ENCODE data around the gene ZKSCAN8. TPM values are rescaled to one million over a fixed set of nuclear protein-coding genes. Genes with fewer than 3 reads are reported as not detected.

The ZKSCAN8 gene
- total RNA-seq, 1 experiment from 2014 or later, result 12.0 TPM

DNA sequence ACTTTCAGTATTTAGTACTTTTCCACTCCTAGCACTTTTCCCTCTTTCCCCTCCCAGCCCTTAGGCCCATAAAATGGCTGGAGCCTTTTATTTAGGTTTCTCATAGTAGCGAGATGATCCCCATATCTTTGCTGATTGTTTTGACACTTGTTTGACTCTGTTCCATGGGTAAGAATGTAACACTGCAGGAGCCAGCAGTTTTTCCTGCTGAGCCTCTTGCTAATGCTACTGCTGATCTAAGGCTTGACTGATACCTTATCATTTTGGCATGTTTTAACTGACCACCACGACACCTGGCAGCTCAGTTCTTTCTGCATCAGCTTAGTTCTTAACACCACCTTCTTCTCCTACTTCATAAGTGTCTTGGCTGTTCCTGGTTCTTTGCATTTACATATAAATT, 29.6 kb downstream of the ZKSCAN8 start:
- Histone ChIP-seq H3K79me2 (ENCODE audit: low read length) (no peaks in the 10 kb centered on the region), H3K36me3 (ENCODE audit: low read depth, low read length) (no peaks in the 10 kb centered on the region), H3F3A (ENCODE audit: low read length, unreplicated experiment) (no peaks in the 10 kb centered on the region), H2AFZ (ENCODE audit: low read length) (no peak overlapping the region), H3K9ac (ENCODE audit: low read length) (no peak overlapping the region), H3K4me1 (ENCODE audit: insufficient read depth, low read length) (0 out of 2 replicates have a peak, but pooled peaks cover 5% of the 10 kb centered on the region), H3K27me3 (ENCODE audit: low read length) (no peaks in the 10 kb centered on the region), H3K9me3 (ENCODE audit: low read length) (0 out of 2 replicates have a peak, but pooled peaks cover 11% of the 10 kb centered on the region), H3K4me3 (ENCODE audit: low read length) (no peak overlapping the region), H3K9me2 (replicated peaks; ENCODE audit: low read length) (no peaks in the 10 kb centered on the region; the same call in 1 of the 2 replicates), H3K4me2 (ENCODE audit: low read length) (no peak overlapping the region), H3K27ac (ENCODE audit: low read length) (no peak overlapping the region), H4K20me1 (ENCODE audit: low read length) (no peaks in the 10 kb centered on the region)
- POLR2A ChIA-PET (ENCODE audit: unreplicated experiment), result no interaction called here
- DNase-seq (no peak), ATAC-seq (no peak)
- CTCF ChIA-PET, result no interaction called here
- TF ChIP-seq EZH2phosphoT487 (IDR thresholded peaks at IDR 0.05; ENCODE audit: borderline replicate concordance, low read length) (no peak), EZH2 (IDR thresholded peaks at IDR 0.05; ENCODE audit: low read length, unreplicated experiment) (no peak)
- TF ChIP-seq, protein P1, sequence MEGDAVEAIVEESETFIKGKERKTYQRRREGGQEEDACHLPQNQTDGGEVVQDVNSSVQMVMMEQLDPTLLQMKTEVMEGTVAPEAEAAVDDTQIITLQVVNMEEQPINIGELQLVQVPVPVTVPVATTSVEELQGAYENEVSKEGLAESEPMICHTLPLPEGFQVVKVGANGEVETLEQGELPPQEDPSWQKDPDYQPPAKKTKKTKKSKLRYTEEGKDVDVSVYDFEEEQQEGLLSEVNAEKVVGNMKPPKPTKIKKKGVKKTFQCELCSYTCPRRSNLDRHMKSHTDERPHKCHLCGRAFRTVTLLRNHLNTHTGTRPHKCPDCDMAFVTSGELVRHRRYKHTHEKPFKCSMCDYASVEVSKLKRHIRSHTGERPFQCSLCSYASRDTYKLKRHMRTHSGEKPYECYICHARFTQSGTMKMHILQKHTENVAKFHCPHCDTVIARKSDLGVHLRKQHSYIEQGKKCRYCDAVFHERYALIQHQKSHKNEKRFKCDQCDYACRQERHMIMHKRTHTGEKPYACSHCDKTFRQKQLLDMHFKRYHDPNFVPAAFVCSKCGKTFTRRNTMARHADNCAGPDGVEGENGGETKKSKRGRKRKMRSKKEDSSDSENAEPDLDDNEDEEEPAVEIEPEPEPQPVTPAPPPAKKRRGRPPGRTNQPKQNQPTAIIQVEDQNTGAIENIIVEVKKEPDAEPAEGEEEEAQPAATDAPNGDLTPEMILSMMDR (conservative IDR thresholded peaks at IDR 0.05; ENCODE audit: low read depth, low read length), result no peak
- intact Hi-C loops (cut with micrococcal nuclease), result no loop called here
- no TSS peak for BruUV-seq (replicated peaks)

GRCh38 chr6:28172006-28172405, 30.3 kb downstream of the ZKSCAN8 start:
- TF ChIP-seq, protein P1 (conservative IDR thresholded peaks at IDR 0.05; ENCODE audit: low read depth, low read length), result no peak
- no peak for TF ChIP-seq EZH2 (IDR thresholded peaks at IDR 0.05; ENCODE audit: low read length, unreplicated experiment)
- no peak for TF ChIP-seq EZH2phosphoT487 (IDR thresholded peaks at IDR 0.05; ENCODE audit: borderline replicate concordance, low read length)
- H3K9ac ChIP-seq (ENCODE audit: low read length), result no peak overlapping the region
- intact Hi-C loops (cut with micrococcal nuclease), result no loop called here
- no peak overlapping the region for H3K4me2 ChIP-seq (ENCODE audit: low read length)
- H3K9me3 ChIP-seq (ENCODE audit: low read length), result 0 out of 2 replicates have a peak, but pooled peaks cover 11% of the 10 kb centered on the region
- no peaks in the 10 kb centered on the region; the same call in 1 of the 2 replicates for H3K9me2 ChIP-seq (replicated peaks; ENCODE audit: low read length)
- H3K36me3 ChIP-seq (ENCODE audit: low read depth, low read length), result no peaks in the 10 kb centered on the region
- H4K20me1 ChIP-seq (ENCODE audit: low read length), result no peaks in the 10 kb centered on the region
- DNase-seq (no peak), ATAC-seq (no peak)
- BruUV-seq (replicated peaks), result no TSS peak
- H3K4me1 ChIP-seq (ENCODE audit: insufficient read depth, low read length), result no peaks in the 10 kb centered on the region
- H3K79me2 ChIP-seq (ENCODE audit: low read length), result no peaks in the 10 kb centered on the region
- no peak overlapping the region for H2AFZ ChIP-seq (ENCODE audit: low read length)
- H3K27me3 ChIP-seq (ENCODE audit: low read length), result no peaks in the 10 kb centered on the region
- ChIA-PET POLR2A (ENCODE audit: unreplicated experiment) (no interaction called here), CTCF (no interaction called here)
- no peak overlapping the region for H3K27ac ChIP-seq (ENCODE audit: low read length)
- H3K4me3 ChIP-seq (ENCODE audit: low read length), result no peak overlapping the region
- no peaks in the 10 kb centered on the region for H3F3A ChIP-seq (ENCODE audit: low read length, unreplicated experiment)

GRCh38 chr6:28176373-28176772, 34.7 kb downstream of the ZKSCAN8 start:
- ChIA-PET CTCF (no interaction called here), POLR2A (ENCODE audit: unreplicated experiment) (no interaction called here)
- intact Hi-C loops (cut with micrococcal nuclease), result no loop called here
- Histone ChIP-seq H2AFZ (ENCODE audit: low read length) (no peak overlapping the region), H3K4me2 (ENCODE audit: low read length) (no peak overlapping the region), H3K9ac (ENCODE audit: low read length) (no peak overlapping the region), H3K36me3 (ENCODE audit: low read depth, low read length) (no peaks in the 10 kb centered on the region), H3K27ac (ENCODE audit: low read length) (no peak overlapping the region), H3F3A (ENCODE audit: low read length, unreplicated experiment) (no peaks in the 10 kb centered on the region), H3K4me1 (ENCODE audit: insufficient read depth, low read length) (no peaks in the 10 kb centered on the region), H3K4me3 (ENCODE audit: low read length) (no peak overlapping the region), H3K9me2 (replicated peaks; ENCODE audit: low read length) (no peaks in the 10 kb centered on the region; the same call in 1 of the 2 replicates), H3K9me3 (ENCODE audit: low read length) (0 out of 2 replicates have a peak, but pooled peaks cover 8% of the 10 kb centered on the region), H3K79me2 (ENCODE audit: low read length) (no peaks in the 10 kb centered on the region), H3K27me3 (ENCODE audit: low read length) (no peaks in the 10 kb centered on the region), H4K20me1 (ENCODE audit: low read length) (no peaks in the 10 kb centered on the region)
- ATAC-seq (no peak), DNase-seq (no peak)
- TF ChIP-seq, protein P1 (conservative IDR thresholded peaks at IDR 0.05; ENCODE audit: low read depth, low read length), result no peak
- TF ChIP-seq EZH2 (IDR thresholded peaks at IDR 0.05; ENCODE audit: low read length, unreplicated experiment) (no peak), EZH2phosphoT487 (IDR thresholded peaks at IDR 0.05; ENCODE audit: borderline replicate concordance, low read length) (no peak)
- BruUV-seq (replicated peaks), result no TSS peak

Measured in PC-3 (cell line).